NCI-H146 (cell line): Measurements from ENCODE around the gene MED17.
"Not testable (repeated sequence)": the region's sequence is repeated elsewhere in the genome, so short reads cannot be mapped to it uniquely, and the experiment has no call there.

ENCODE experiments used
- DNase-seq: peaks from one replicate; lab custom pipeline; 2025; lab: John Stamatoyannopoulos, UW

MED17 gene

GRCh38 chr11:93757924-93758865 is 25.9 kb upstream of the MED17 start:
- DNase-seq, result no peak

DNA sequence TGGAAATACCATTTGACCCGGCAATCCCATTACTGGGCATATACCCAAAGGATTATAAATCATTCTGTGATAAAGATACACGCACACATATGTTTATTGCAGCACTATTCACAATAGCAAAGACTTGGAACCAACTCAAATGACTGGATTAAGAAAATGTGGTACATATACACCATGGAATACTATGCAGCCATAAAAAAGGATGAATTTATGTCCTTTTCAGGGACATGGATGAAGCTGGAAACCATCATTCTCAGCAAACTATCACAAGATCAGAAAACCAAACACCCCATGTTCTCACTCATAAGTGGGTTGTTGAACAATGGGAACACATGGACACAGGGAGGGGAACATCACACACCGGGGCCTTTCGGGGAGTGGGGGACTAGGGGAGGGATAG is 25.0 kb upstream of the MED17 start:
- DNase-seq, result not testable (repeated sequence)

DNA sequence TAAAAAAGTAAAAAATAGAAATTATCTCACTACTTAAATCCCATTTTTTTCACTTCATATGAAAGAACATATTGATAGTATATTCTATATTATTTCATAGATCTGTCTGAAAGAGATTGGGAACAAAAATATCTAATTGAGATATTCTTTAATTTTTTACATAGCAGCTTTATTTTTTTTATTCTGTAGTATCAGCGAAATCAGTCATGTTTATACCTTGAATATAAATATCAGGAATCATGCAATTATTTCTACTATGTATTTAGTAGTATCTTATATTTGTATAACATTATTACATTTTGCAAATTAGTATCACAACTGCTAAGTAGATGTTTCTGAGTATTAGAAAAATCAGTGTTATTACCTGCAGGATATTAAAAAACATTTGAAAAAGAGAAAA is 22.2 kb upstream of the MED17 start:
- DNase-seq, result no peak

- no peak for DNase-seq
Measured at GRCh38 chr11:93765551-93765950, 18.5 kb upstream of the MED17 start.

GRCh38 chr11:93766504-93766903 is 17.6 kb upstream of the MED17 start:
- no peak for DNase-seq

GRCh38 chr11:93767018-93767417 is 17.1 kb upstream of the MED17 start:
- DNase-seq, result no peak

DNA sequence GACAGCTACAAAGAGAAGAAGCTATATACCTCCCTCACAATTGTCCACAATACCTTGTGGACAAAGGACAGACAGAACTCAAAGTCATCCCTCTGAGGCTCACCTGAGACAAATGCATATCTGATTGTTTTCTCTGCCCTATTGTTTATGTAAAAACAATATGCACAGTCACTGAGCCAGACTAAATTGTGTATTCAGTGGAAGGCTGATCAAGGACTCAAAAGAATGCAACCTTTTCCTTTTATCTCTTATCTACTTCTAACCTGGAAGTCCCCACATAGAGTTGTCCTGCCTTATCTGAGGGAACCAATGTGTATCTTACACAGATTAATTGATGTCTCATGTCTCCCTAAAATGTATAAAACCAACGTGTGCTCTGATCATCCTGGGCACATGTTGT is 13.9 kb upstream of the MED17 start:
- no peak for DNase-seq

GRCh38 chr11:93772123-93772522 is 12.0 kb upstream of the MED17 start:
- no peak for DNase-seq

DNA sequence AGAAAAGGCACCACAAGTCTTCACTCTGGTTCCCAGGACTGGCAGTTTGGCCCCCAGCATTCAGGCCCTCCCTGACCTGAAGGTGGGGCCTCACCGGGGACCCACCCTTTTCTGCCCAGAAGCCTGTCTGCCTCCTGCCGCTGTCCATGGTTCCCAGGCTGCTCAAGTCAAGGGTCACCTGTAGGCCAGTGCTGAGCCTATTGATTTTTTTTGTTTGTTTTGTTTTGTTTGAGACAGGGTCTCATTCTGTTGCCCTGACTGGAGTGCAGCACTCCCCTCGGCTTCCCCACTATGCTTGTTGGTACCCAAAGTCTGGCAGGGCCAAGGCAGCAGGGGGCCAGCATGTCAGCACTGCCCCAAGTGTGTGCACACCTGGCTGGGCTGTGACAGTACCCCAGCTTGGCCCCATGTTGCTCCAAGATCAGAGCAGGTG is 11.0 kb upstream of the MED17 start:
- no peak for DNase-seq

DNA sequence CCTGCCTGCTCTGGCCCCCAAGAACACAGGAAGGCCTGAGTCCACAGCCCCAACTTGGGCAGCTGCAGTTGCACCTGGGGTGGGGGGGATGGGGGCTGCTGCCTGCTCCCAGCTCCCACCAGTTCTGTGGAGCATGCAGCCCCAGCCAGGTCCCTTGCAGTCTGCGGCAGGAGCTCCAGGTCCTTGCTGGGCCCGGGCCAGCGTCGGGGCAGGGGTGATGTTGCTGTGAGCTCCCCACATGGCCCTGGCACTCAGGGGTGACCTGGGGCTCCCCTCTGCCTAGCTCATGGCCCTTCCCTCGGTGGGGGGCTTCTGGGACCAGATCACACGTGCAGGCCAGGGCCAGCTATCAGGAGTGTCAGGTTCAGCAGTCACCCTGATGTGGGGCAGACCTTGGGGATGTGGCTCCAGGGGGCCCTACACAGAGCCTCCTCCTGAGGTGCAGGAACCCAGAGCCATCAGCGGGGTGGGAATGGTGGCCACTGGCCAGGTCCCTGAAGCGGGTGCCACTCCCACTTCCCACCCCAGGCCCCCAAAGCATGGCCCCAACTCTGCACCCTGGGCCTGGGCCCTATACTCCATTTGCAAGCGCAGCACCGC is 10.4 kb upstream of the MED17 start:
- DNase-seq, result no peak

DNA sequence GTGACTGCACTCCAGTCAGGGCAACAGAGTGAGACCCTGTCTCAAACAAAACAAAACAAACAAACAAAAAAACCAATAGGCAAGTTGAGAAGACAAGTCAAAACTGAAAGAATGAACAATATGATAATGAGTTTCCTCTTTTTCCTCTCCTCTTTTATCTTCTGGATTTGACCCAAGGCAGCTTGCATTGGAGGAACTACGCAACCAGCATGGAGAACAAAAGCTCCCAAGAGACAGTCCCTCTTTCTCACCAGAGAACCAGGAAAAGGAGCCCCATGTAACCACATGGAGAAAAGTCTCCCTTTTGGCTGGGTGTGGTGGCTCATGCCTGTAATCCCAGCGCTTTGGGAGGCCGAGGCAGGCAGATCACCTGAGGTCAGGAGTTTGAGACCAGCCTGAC is 9.5 kb upstream of the MED17 start:
- not testable (repeated sequence) for DNase-seq

GRCh38 chr11:93775289-93775688 is 8.8 kb upstream of the MED17 start:
- DNase-seq, result no peak

- no peak for DNase-seq
Measured at GRCh38 chr11:93783362-93783761, 720 bp upstream of the MED17 start.

- DNase-seq, result no peak
Measured at GRCh38 chr11:93783765-93784144, 327 bp upstream of the MED17 start.

DNA sequence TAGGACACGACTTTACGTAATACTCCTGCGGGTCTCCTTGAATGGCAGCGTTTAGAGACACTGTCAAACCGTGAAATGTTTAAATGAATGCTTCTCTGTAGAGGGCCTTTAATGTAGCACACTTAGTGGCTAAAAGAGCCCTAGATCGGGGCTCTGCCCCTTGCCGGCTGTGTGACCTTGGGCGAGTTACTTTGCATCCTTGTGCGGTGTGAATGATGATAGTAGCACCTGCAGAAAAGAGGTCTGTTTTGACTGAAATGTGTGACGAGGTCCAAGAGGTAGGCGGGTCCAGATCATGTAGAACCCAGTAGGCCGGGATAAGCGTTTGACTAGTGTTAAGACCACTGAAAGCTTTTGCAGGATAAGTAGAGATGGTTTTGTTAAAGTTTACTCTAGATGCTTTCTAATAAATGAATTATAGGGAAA is 866 bp downstream of the MED17 start:
- DNase-seq, result peak; percentile 44

GRCh38 chr11:93791493-93791892 is 7.4 kb downstream of the MED17 start:
- DNase-seq, result no peak

DNA sequence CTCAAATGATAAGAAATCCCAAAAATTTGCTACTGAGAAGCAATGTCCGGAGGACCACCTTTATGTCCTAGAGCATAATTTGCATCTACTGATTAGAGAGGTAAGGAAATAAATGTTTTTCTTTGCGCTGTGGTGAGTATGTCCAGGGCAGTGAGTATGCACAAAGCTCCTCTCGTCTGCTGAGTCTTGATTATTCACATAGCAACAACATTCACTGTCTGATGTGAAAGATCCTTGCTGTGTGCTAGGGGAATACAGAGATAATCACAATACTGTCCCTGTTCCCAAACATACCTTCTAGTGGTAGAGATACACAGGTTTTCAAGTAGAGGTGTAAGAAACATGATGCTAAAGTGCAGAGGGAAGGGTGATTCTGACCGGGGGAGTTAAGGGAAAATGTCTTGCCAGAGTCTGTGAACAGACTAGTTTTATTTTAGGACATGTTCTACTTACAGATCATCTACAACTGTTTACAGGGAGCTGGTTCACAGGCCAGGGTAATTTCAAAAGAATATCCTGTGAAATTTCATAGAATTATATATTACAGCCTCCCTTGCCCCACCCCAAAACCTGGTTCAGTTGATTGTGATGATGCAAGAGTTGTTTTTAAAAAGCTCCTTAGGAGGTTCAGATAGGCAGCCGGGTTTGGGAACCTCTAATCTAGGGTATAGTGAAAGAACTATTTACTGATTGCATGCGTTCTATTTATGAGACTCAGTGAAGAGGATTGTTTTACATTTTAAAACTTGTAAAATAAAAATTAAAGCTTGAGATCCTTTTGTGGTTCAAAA is 12.6 kb downstream of the MED17 start:
- DNase-seq, result no peak

GRCh38 chr11:93801366-93801765 is 17.3 kb downstream of the MED17 start:
- no peak for DNase-seq

DNA sequence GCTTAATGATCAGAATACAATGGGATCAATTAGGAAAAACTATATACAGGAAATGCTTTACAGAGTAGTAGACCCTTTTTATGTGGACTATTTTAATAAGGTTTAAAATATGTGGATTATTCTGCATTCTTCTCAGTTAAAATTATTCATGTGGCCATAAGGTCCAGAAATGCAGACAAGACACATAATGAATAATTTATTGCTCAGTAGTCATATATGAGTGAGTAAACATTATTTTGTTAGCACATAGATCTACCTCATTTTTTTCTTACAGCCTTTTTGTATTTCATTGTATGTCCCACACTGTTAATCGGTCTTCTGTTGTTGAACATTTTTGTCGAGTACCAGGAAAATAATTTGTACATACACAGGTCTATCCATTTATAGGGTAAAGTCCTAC is 20.8 kb downstream of the MED17 start:
- DNase-seq, result no peak

GRCh38 chr11:93807980-93808379 is 23.9 kb downstream of the MED17 start:
- no peak for DNase-seq

GRCh38 chr11:93813974-93814373 is 29.9 kb downstream of the MED17 start:
- DNase-seq, result no peak

DNA sequence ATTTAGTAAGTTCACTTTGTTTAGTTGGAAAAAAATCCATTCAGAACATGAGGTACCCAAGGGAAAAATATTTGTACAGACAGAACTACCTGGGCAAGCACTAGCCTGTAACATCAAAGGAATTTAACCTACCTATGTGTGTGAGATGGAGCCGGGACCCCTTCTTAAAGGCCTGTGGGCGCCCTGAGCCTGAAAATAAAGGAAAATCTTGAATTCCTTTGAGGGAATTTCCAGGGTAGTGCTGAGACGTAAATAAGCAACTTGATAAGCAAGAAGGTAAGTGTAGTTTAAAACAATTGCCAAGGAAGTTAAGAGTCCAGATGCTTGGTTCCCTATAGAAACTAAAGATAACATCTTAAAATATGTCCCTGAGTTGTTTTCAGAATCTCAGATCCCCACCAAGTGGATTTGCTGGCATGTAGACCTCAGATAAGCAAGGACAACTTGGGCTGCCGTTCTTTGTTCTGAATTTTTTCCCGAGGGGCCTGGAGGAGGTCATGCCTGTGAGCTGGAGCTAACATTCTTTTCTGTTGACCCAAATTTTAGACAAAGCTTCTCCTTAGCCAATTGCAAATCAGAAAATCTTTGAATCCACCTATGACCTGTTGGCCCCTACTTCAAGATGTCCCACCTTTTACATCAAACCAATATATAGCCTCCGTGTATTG is 31.0 kb downstream of the MED17 start:
- DNase-seq, result no peak
